GM12864 (cell line): ENCODE measurements around the gene ERMAP.

Experiments
- DNase-seq: peaks from one replicate; pipeline ENCODE4 v3.0.0-alpha.2; 2011; ENCODE audit warnings: low read depth
- H3K4me3 ChIP-seq: 2 replicates; pipeline ENCODE4 v1.5.1; 2011; ENCODE audit warnings: mild to moderate bottlenecking, low read depth, low read length, control low read depth
- CTCF ChIP-seq: IDR thresholded peaks from 2 replicates; pipeline ENCODE4 v1.5.1; 2011; ENCODE audit warnings: low read depth, mild to moderate bottlenecking, moderate library complexity, low read length, control low read depth, inconsistent platforms; ENCODE audit errors: missing control alignments

ERMAP gene

GRCh38 chr1:42847721-42848460, 31.0 kb downstream of the ERMAP start:
- no peak for TF ChIP-seq CTCF
- peak overlapping the region; percentile 73 for H3K4me3 ChIP-seq
- no peak for DNase-seq

- H3K4me3 ChIP-seq = no peak overlapping the region
- DNase-seq = no peak
- no peak for TF ChIP-seq CTCF
These were observed 32.1 kb downstream of the ERMAP start for GRCh38 chr1:42848823-42849537.

GRCh38 chr1:42849944-42850343, 33.0 kb downstream of the ERMAP start:
- no peak overlapping the region for H3K4me3 ChIP-seq
- no peak for TF ChIP-seq CTCF
- no peak for DNase-seq

- TF ChIP-seq CTCF = no peak
- no peak for DNase-seq
- no peak overlapping the region for H3K4me3 ChIP-seq
These were observed 34.5 kb downstream of the ERMAP start for GRCh38 chr1:42851420-42851819.

- H3K4me3 ChIP-seq = no peak overlapping the region
- no peak for TF ChIP-seq CTCF
- no peak for DNase-seq
These were observed 35.2 kb downstream of the ERMAP start for GRCh38 chr1:42851960-42852607.

- H3K4me3 ChIP-seq = no peak overlapping the region
- no peak for TF ChIP-seq CTCF
- no peak for DNase-seq
These were observed 35.7 kb downstream of the ERMAP start for GRCh38 chr1:42852608-42852980.
